Gastroesophageal sphincter (tissue), 3 donors: ENCODE results near the gene TIMM13.

ENCODE experiments used
- CTCF ChIP-seq, 4 experiments: fragments of 200-600 bp in 2 of 4; fragments of 450-650 bp in 2 of 4; sonication (generic) in 1 of 4; IDR thresholded peaks; one replicate each; pipeline ENCODE4 v1.5.1; 2017 to 2019; ENCODE audit warnings: antibody characterized with exemption in 4 of 4, mild to moderate bottlenecking in 2 of 4, moderate library complexity in 2 of 4
- EP300 ChIP-seq: sonication (generic); formaldehyde crosslinking; IDR thresholded peaks from one replicate; pipeline ENCODE4 v1.6.1; 2017; ENCODE audit warnings: antibody characterized with exemption, mild to moderate bottlenecking
- POLR2A ChIP-seq, 2 donors: fragments of 450-650 bp; IDR thresholded peaks; one replicate each; pipeline ENCODE4 v1.6.1; 2017; ENCODE audit warnings: antibody characterized with exemption in 2 of 2, mild to moderate bottlenecking in 2 of 2, moderate library complexity in 1 of 2
- POLR2AphosphoS5 ChIP-seq: sonication (generic); formaldehyde crosslinking; IDR thresholded peaks from one replicate; pipeline ENCODE4 v1.6.1; 2017; ENCODE audit warnings: antibody characterized with exemption

DNA sequence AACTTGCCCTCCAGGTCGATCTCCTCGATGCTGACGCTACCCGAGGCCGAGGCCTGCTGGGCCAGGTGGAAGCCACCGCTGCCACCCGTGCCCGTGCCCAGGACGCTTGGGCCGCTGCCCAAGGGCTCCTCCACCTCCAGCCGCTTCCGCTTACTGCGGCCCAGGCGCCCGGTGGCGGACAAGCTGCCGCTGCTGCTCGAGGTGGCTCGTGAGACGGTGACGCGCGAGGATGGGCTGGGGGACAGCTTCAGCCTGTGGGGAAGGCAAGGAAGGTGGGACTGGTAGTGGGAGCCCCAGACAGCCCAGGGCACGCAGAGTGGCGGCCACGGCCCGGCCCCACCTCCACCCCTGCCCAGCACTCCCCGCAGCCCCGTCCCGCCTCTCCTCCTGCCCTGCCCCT lies 6.5 kb upstream of the TIMM13 start:
- TF ChIP-seq CTCF (IDR thresholded peaks at IDR 0.05) (no peak), POLR2A (IDR thresholded peaks at IDR 0.05) (no peak), POLR2AphosphoS5 (no peak), EP300 (no peak)
